Measurements from ENCODE around the gene AREG.

DNA sequence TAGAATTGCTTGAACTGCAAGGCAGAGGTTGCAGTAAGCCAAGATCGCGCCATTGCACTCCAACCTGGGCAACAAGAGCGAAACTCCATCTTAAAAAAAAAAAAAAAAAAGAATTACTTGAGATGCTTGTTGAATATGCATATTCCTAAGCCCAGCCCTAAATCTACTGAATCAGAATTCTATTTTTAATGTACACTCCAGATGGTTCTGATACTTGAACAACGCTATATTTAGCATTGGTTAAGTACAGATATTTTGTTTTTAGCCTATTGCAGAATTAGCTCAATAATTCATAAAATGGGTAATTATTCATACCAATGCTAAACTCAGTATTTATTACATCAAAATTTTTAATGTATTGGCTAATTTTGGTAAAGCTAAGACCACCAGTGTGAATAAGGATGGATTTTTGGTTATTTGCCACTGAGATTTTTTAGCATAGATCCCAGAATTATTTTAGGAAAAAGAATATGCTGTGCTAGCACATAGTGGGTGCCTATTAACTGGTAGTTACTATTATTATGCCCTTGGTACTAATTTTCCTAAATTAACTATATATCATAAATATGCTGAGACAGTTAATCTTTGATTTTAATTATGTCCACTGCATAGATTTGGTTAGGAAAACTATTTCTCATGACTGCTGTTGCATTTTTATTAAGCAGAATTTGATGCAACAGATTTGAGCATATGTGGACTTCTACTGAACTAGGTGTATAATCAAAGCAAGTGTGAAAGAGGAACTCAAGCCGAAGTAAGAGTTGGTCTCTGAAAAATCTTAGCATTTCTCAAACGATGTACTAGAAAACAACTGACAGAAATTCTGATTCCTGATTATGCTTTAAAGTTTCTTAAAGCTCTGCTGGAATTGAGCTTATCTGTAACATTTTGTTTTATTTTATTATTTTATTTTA, 9.2 kb downstream of the AREG start:
- no peak for TF ChIP-seq POLR2A (IDR thresholded peaks at IDR 0.05; ENCODE audit: low read depth, low read length)
- TF ChIP-seq POLR2AphosphoS5 (IDR thresholded peaks at IDR 0.05; ENCODE audit: low read depth, low read length) = no peak

All from GM12892 (cell line).